Fibroblast of skin of left biceps (primary cell): ENCODE data around the gene IDS.
A peak's percentile ranks its signal among the peaks of the same experiment; 100 is the strongest.
"Not testable (repeated sequence)": the region's sequence is repeated elsewhere in the genome, so short reads cannot be mapped to it uniquely, and the experiment has no call there.

Source experiments
- DNase-seq, 2 experiments: peaks; one replicate each; pipeline ENCODE4 v3.0.0-alpha.2; 2013; ENCODE audit warnings: low read depth in 2 of 2

The IDS gene

GRCh38 chrX:149504915-149505651 is at the start of gene IDS:
Gene IDS, minus strand, starts transcription at chrX:149505306. Its CDS starts 169 bp downstream, at chrX:149505137.
- DNase-seq = peak in 1 of 2 experiments; percentile 47

- not testable (repeated sequence) for DNase-seq
Observed at GRCh38 chrX:149551939-149552248, 46.8 kb upstream of the IDS start.

GRCh38 chrX:149551245-149551938 is 46.3 kb upstream of the IDS start:
- DNase-seq = not testable (repeated sequence)

GRCh38 chrX:149550454-149550853 is 45.3 kb upstream of the IDS start:
- not testable (repeated sequence) for DNase-seq

- DNase-seq = not testable (repeated sequence)
Observed at GRCh38 chrX:149549701-149550100, 44.6 kb upstream of the IDS start, which contains the start of gene HSFX3. Gene HSFX3, minus strand, starts transcription at chrX:149549924. Its CDS starts 72 bp downstream, at chrX:149549852.

GRCh38 chrX:149547782-149548181 is 42.7 kb upstream of the IDS start:
- not testable (repeated sequence) for DNase-seq

- not testable (repeated sequence) for DNase-seq
Observed at GRCh38 chrX:149546962-149547361, 41.9 kb upstream of the IDS start.

- DNase-seq = not testable (repeated sequence)
Observed at GRCh38 chrX:149545545-149546543, 40.7 kb upstream of the IDS start.

- no peak for DNase-seq
Observed at GRCh38 chrX:149541521-149542047, 36.5 kb upstream of the IDS start.

- DNase-seq = peak; percentile 83 to 86
Observed at GRCh38 chrX:149540621-149541520, 35.8 kb upstream of the IDS start, which contains the start of gene EOLA1. Gene EOLA1, plus strand, starts transcription at chrX:149541012. Its CDS starts 4,619 bp downstream, at chrX:149545631.

GRCh38 chrX:149540131-149540620 is 35.1 kb upstream of the IDS start:
- DNase-seq = peak; percentile 70

- peak; percentile 71 to 74 for DNase-seq
Observed at GRCh38 chrX:149539283-149540130, 34.4 kb upstream of the IDS start.

GRCh38 chrX:149537474-149537873 is 32.4 kb upstream of the IDS start:
- not testable (repeated sequence) for DNase-seq

GRCh38 chrX:149534926-149535602 is 30.0 kb upstream of the IDS start:
- DNase-seq = not testable (repeated sequence)

GRCh38 chrX:149533999-149534398 is 28.9 kb upstream of the IDS start:
- not testable (repeated sequence) for DNase-seq

- not testable (repeated sequence) for DNase-seq
Observed at GRCh38 chrX:149532868-149533267, 27.8 kb upstream of the IDS start.

- no peak for DNase-seq
Observed at GRCh38 chrX:149531599-149531998, 26.5 kb upstream of the IDS start.

- DNase-seq = no peak
Observed at GRCh38 chrX:149528381-149528780, 23.3 kb upstream of the IDS start.

GRCh38 chrX:149527705-149528104 is 22.6 kb upstream of the IDS start:
- no peak for DNase-seq
